ENCODE measurements around the gene PTPRM.

GRCh38 chr18:8162802-8163201, 595.7 kb downstream of the PTPRM start:
- TF ChIP-seq POLR2A (IDR thresholded peaks at IDR 0.05; ENCODE audit: low read depth) (no peak), CTCF (IDR thresholded peaks at IDR 0.05) (no peak), POLR2AphosphoS5 (IDR thresholded peaks at IDR 0.05) (no peak), EP300 (IDR thresholded peaks at IDR 0.05) (no peak)

All from esophagus muscularis mucosa (tissue), 4 donors.